ENCODE results near the gene PCGF2. TPM values are rescaled to one million over a fixed set of nuclear protein-coding genes. Genes with fewer than 3 reads are reported as not detected.
A peak's percentile ranks its signal among the peaks of the same experiment; 100 is the strongest.

The PCGF2 gene
- total RNA-seq, 6 donors from 2014 or later: 14.6 to 51.7 (median 31.9) TPM

- no peaks in the 10 kb centered on the region for H3K9me3 ChIP-seq
- peak in 1 of 2 donors; percentile 61 for DNase-seq
- peak; percentile 60 to 69 for ATAC-seq (ENCODE audit: low FRiP score in 2 of 2)
- peaks cover 3 to 27% (median 23%) of the 10 kb centered on the region in 4 donors for H3K36me3 ChIP-seq
- peak overlapping the region; percentile 63 to 85 (median 68) for H3K27ac ChIP-seq
- TF ChIP-seq POLR2A (IDR thresholded peaks at IDR 0.05) (no peak), POLR2AphosphoS5 (IDR thresholded peaks at IDR 0.05) (peak in 1 of 2 donors; percentile 29), EP300 (IDR thresholded peaks at IDR 0.05) (no peak), CTCF (IDR thresholded peaks at IDR 0.05) (no peak)
- no peak overlapping the region for H3K4me3 ChIP-seq
- 54 to 55% methylated on average over 16 to 21 of the region's 22 CpGs for WGBS, 2 donors
- H3K4me1 ChIP-seq: peaks cover 48 to 63% (median 57%) of the 10 kb centered on the region in 4 donors
- H3K27me3 ChIP-seq: peaks cover 0 to 6% (median 0%) of the 10 kb centered on the region in 4 donors
These were observed 5.5 kb downstream of the PCGF2 start for GRCh38 chr17:38742411-38743308.

GRCh38 chr17:38741921-38742410 is 6.2 kb downstream of the PCGF2 start:
- 42 to 49% methylated on average over 5 to 7 of the region's 7 CpGs for WGBS, 2 donors
- ATAC-seq (ENCODE audit: low FRiP score in 2 of 2) (peak; percentile 61 to 64), DNase-seq (peak in 1 of 2 donors; percentile 73)
- TF ChIP-seq CTCF (IDR thresholded peaks at IDR 0.05): no peak
- TF ChIP-seq POLR2AphosphoS5 (IDR thresholded peaks at IDR 0.05): no peak
- no peak for TF ChIP-seq POLR2A (IDR thresholded peaks at IDR 0.05)
- no peak for TF ChIP-seq EP300 (IDR thresholded peaks at IDR 0.05)
- Histone ChIP-seq H3K36me3 (peaks cover 3 to 34% (median 25%) of the 10 kb centered on the region in 4 donors), H3K27ac (peak overlapping the region; percentile 63 to 85 (median 68)), H3K27me3 (no peaks in the 10 kb centered on the region), H3K4me1 (peaks cover 43 to 57% (median 50%) of the 10 kb centered on the region in 4 donors), H3K4me3 (no peak overlapping the region), H3K9me3 (no peaks in the 10 kb centered on the region)

GRCh38 chr17:38741461-38741860 is 6.7 kb downstream of the PCGF2 start:
- H3K36me3 ChIP-seq: peaks cover 3 to 36% (median 29%) of the 10 kb centered on the region in 4 donors
- ATAC-seq (ENCODE audit: low FRiP score in 2 of 2): no peak
- TF ChIP-seq CTCF (IDR thresholded peaks at IDR 0.05) (no peak), EP300 (IDR thresholded peaks at IDR 0.05) (no peak), POLR2A (IDR thresholded peaks at IDR 0.05) (no peak), POLR2AphosphoS5 (IDR thresholded peaks at IDR 0.05) (no peak)
- no peaks in the 10 kb centered on the region for H3K27me3 ChIP-seq
- no peak for DNase-seq
- no peaks in the 10 kb centered on the region for H3K9me3 ChIP-seq
- H3K27ac ChIP-seq: peak overlapping the region; percentile 63 to 85 (median 68)
- H3K4me3 ChIP-seq: no peak overlapping the region
- H3K4me1 ChIP-seq: peaks cover 38 to 52% (median 45%) of the 10 kb centered on the region in 4 donors
- WGBS, 2 donors: 82 to 83% methylated on average over 3 to 5 of the region's 5 CpGs

DNA sequence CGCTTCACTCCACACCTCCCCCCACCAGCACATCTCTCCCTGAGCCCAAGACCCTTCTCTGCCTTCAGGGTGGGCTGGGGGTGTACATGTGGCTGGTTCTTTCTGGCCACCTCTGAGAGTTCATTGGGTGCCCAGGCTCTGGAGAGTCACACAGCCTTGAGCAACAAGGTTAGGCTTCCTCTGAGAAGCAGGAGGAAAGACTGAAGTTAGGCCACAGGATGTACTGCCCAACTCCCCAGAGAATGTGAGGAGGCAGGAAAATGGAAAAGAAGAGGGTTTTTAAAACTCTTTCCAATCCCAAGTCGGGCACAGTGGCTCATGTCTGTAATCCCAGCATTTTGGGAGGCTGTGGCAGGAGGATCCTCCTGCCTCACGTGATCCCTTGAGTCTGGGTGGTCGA is 7.3 kb downstream of the PCGF2 start:
- Histone ChIP-seq H3K4me3 (no peak overlapping the region), H3K9me3 (no peaks in the 10 kb centered on the region), H3K27me3 (no peaks in the 10 kb centered on the region), H3K27ac (no peak overlapping the region), H3K4me1 (peaks cover 32 to 46% (median 38%) of the 10 kb centered on the region in 4 donors), H3K36me3 (peaks cover 3 to 41% (median 34%) of the 10 kb centered on the region in 4 donors)
- 73 to 77% methylated on average over 4 of the region's 4 CpGs for WGBS, 2 donors
- TF ChIP-seq CTCF (IDR thresholded peaks at IDR 0.05) (no peak), EP300 (IDR thresholded peaks at IDR 0.05) (no peak), POLR2AphosphoS5 (IDR thresholded peaks at IDR 0.05) (no peak), POLR2A (IDR thresholded peaks at IDR 0.05) (no peak)
- no peak for ATAC-seq (ENCODE audit: low FRiP score in 2 of 2)
- DNase-seq: no peak
